GM12878 (cell line): ENCODE measurements around the gene CRB2. TPM values are rescaled to one million over a fixed set of nuclear protein-coding genes. Genes with fewer than 3 reads are reported as not detected.
A peak's percentile ranks its signal among the peaks of the same experiment; 100 is the strongest.

Experiments used
- BRCA1 ChIP-seq: IDR thresholded peaks from 2 replicates; pipeline ENCODE4 v1.6.1; 2011; ENCODE audit warnings: low read depth, low read length, improper control_type of control experiment
- CREB1 ChIP-seq: IDR thresholded peaks from 2 replicates; pipeline ENCODE4 v1.6.1; 2012; ENCODE audit warnings: low read depth, mild to moderate bottlenecking, inconsistent platforms
- CREM ChIP-seq: IDR thresholded peaks from 2 replicates; pipeline ENCODE4 v1.6.1; 2014; ENCODE audit warnings: antibody characterized with exemption, low read depth
- HDAC2 ChIP-seq: fragments of 200-600 bp; sonication (generic); IDR thresholded peaks from 2 replicates; pipeline ENCODE4 v1.6.1; 2017
- KLF5 ChIP-seq: fragments of 450-650 bp; IDR thresholded peaks from 2 replicates; pipeline ENCODE4 v1.6.1; 2014; ENCODE audit warnings: mild to moderate bottlenecking; ENCODE audit not compliant: partially characterized antibody
- LARP7 ChIP-seq: fragments of 450-650 bp; IDR thresholded peaks from 2 replicates; pipeline ENCODE4 v1.6.1; 2017; ENCODE audit warnings: mild to moderate bottlenecking
- MEF2A ChIP-seq: IDR thresholded peaks from 2 replicates; pipeline ENCODE4 v1.6.1; 2011; ENCODE audit warnings: low read depth, mild to moderate bottlenecking, low read length, moderate library complexity; ENCODE audit not compliant: insufficient read depth
- MYB ChIP-seq: fragments of 150-350 bp; IDR thresholded peaks from 2 replicates; pipeline ENCODE4 v1.6.1; 2014; ENCODE audit warnings: mild to moderate bottlenecking, low read depth, low read length, borderline replicate concordance
- NBN ChIP-seq: fragments of 450-650 bp; IDR thresholded peaks from 2 replicates; pipeline ENCODE4 v1.6.1; 2016
- NFIC ChIP-seq: IDR thresholded peaks from 2 replicates; pipeline ENCODE4 v1.6.1; 2012; ENCODE audit warnings: low read depth, mild to moderate bottlenecking, inconsistent platforms, low read length, moderate library complexity
- NFYB ChIP-seq: IDR thresholded peaks from 2 replicates; pipeline ENCODE4 v1.6.1; 2011; ENCODE audit warnings: low read depth, mild to moderate bottlenecking, low read length, improper control_type of control experiment, moderate library complexity; ENCODE audit not compliant: insufficient read depth
- RUNX3 ChIP-seq: IDR thresholded peaks from 2 replicates; pipeline ENCODE4 v1.6.1; 2012; ENCODE audit warnings: low read length, inconsistent platforms
- SMC3 ChIP-seq: IDR thresholded peaks from 2 replicates; pipeline ENCODE4 v1.6.1; 2011; ENCODE audit warnings: low read length, improper control_type of control experiment, borderline replicate concordance
- YY1 ChIP-seq: IDR thresholded peaks from 2 replicates; pipeline ENCODE4 v1.6.1; 2011; ENCODE audit warnings: low read depth, mild to moderate bottlenecking, low read length
- ZNF217 ChIP-seq: fragments of 450-650 bp; IDR thresholded peaks from 2 replicates; pipeline ENCODE4 v1.6.1; 2017; ENCODE audit warnings: antibody characterized with exemption, mild to moderate bottlenecking
- ZNF24 ChIP-seq: fragments of 450-650 bp; IDR thresholded peaks from 2 replicates; pipeline ENCODE4 v1.6.1; 2017; ENCODE audit warnings: antibody characterized with exemption, mild to moderate bottlenecking
- ZNF384 ChIP-seq: IDR thresholded peaks from 2 replicates; pipeline ENCODE4 v1.6.1; 2012; ENCODE audit warnings: low read depth, mild to moderate bottlenecking, low read length, improper control_type of control experiment, borderline replicate concordance
- polyA plus RNA-seq, 11 experiments: library from polyadenylated mRNA; depleted of rRNA in 4 of 11; unstranded in 6 of 11; stranded (reverse) in 5 of 11; fragments of >200 nt; fragmentation: Nextera tagmentation in 4 of 11; fragmentation: Illumina TruSeq in 1 of 11; extraction: Ambion mirVana in 4 of 11; extraction: Trizol in 1 of 11; gene quantifications; 1 replicate in 1 of 11; 2 replicates in 10 of 11; pipeline versions ENCODE4 v1.2.1 to v1.2.3, GENCODE V29; 2011 to 2016; ENCODE audit warnings: inconsistent platforms in 2 of 11, missing spikeins in 2 of 11, low read depth in 1 of 11
- total RNA-seq, 4 experiments: library from RNA; depleted of rRNA in 3 of 4; stranded (reverse); fragments of >200 nt in 3 of 4; fragmentation: Illumina TruSeq in 1 of 4; extraction: Trizol in 1 of 4; gene quantifications; 2 replicates each; pipeline versions ENCODE4 v1.2.1 to v1.2.3, GENCODE V29; 2013 to 2021
- TF ChIP-seq, protein P1 (sequence below): fragments of 450-650 bp; IDR thresholded peaks from 2 replicates; pipeline ENCODE4 v1.6.1; 2016; ENCODE audit warnings: mild to moderate bottlenecking, moderate library complexity, borderline replicate concordance
- TF ChIP-seq, protein P2 (sequence below): IDR thresholded peaks from 2 replicates; pipeline ENCODE4 v1.6.1; 2012; ENCODE audit warnings: improper control_type of control experiment, low read depth, low read length; ENCODE audit not compliant: insufficient replicate concordance
- TF ChIP-seq, protein P3 (sequence below): fragments of 450-650 bp; IDR thresholded peaks from 2 replicates; pipeline ENCODE4 v1.6.1; 2016; ENCODE audit warnings: mild to moderate bottlenecking
- TF ChIP-seq, protein P4 (sequence below): IDR thresholded peaks from 2 replicates; pipeline ENCODE4 v1.6.1; 2011; ENCODE audit warnings: borderline replicate concordance, low read depth, mild to moderate bottlenecking, moderate library complexity, mixed read lengths, low read length; ENCODE audit not compliant: insufficient read depth; ENCODE audit errors: extremely low read length

CRB2 gene
- total and polyA plus RNA-seq, 10 of the 15 experiments (the other 5 are each of a cell fraction or from before 2014, with no cell fraction given), result 0.01 to 0.80 (median 0.23) TPM; not detected in 3

DNA sequence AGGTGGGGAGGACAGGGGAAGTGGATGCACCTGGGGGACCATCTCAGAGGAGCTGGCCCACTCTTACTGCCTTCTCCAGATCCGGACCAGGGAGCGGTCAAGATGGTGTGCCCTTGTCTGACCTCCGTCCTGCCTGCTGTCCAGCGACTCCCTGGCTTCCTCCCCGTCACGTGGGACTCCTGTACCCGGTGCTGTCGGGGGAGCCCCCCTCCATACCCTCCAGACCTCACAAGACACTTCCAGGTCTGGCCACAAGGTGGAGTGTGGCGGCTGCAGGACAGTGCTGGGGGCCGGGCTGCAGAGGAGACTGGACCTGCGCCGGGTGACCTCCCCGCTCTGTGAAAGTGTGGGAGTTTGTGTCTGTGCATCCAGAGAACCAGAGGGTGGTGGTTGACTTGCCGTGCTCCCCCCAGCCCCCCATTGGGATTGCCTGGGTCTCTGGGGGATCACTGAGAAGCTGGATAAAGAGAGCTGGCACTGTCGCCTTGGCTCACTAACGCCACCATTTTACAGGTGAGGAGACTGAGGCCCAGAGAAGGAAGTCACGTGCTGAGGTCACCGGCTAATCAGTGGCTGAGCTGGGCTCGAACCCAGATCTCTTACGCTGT lies 1.9 kb upstream of the CRB2 start (continued):
- TF ChIP-seq, protein P1, sequence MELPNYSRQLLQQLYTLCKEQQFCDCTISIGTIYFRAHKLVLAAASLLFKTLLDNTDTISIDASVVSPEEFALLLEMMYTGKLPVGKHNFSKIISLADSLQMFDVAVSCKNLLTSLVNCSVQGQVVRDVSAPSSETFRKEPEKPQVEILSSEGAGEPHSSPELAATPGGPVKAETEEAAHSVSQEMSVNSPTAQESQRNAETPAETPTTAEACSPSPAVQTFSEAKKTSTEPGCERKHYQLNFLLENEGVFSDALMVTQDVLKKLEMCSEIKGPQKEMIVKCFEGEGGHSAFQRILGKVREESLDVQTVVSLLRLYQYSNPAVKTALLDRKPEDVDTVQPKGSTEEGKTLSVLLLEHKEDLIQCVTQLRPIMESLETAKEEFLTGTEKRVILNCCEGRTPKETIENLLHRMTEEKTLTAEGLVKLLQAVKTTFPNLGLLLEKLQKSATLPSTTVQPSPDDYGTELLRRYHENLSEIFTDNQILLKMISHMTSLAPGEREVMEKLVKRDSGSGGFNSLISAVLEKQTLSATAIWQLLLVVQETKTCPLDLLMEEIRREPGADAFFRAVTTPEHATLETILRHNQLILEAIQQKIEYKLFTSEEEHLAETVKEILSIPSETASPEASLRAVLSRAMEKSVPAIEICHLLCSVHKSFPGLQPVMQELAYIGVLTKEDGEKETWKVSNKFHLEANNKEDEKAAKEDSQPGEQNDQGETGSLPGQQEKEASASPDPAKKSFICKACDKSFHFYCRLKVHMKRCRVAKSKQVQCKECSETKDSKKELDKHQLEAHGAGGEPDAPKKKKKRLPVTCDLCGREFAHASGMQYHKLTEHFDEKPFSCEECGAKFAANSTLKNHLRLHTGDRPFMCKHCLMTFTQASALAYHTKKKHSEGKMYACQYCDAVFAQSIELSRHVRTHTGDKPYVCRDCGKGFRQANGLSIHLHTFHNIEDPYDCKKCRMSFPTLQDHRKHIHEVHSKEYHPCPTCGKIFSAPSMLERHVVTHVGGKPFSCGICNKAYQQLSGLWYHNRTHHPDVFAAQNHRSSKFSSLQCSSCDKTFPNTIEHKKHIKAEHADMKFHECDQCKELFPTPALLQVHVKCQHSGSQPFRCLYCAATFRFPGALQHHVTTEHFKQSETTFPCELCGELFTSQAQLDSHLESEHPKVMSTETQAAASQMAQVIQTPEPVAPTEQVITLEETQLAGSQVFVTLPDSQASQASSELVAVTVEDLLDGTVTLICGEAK, result no peak
- TF ChIP-seq NBN, result no peak
- no peak for TF ChIP-seq RUNX3
- no peak for TF ChIP-seq ZNF384
- TF ChIP-seq, protein P2, sequence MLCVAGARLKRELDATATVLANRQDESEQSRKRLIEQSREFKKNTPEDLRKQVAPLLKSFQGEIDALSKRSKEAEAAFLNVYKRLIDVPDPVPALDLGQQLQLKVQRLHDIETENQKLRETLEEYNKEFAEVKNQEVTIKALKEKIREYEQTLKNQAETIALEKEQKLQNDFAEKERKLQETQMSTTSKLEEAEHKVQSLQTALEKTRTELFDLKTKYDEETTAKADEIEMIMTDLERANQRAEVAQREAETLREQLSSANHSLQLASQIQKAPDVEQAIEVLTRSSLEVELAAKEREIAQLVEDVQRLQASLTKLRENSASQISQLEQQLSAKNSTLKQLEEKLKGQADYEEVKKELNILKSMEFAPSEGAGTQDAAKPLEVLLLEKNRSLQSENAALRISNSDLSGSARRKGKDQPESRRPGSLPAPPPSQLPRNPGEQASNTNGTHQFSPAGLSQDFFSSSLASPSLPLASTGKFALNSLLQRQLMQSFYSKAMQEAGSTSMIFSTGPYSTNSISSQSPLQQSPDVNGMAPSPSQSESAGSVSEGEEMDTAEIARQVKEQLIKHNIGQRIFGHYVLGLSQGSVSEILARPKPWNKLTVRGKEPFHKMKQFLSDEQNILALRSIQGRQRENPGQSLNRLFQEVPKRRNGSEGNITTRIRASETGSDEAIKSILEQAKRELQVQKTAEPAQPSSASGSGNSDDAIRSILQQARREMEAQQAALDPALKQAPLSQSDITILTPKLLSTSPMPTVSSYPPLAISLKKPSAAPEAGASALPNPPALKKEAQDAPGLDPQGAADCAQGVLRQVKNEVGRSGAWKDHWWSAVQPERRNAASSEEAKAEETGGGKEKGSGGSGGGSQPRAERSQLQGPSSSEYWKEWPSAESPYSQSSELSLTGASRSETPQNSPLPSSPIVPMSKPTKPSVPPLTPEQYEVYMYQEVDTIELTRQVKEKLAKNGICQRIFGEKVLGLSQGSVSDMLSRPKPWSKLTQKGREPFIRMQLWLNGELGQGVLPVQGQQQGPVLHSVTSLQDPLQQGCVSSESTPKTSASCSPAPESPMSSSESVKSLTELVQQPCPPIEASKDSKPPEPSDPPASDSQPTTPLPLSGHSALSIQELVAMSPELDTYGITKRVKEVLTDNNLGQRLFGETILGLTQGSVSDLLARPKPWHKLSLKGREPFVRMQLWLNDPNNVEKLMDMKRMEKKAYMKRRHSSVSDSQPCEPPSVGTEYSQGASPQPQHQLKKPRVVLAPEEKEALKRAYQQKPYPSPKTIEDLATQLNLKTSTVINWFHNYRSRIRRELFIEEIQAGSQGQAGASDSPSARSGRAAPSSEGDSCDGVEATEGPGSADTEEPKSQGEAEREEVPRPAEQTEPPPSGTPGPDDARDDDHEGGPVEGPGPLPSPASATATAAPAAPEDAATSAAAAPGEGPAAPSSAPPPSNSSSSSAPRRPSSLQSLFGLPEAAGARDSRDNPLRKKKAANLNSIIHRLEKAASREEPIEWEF, result no peak
- peak; percentile 83 for TF ChIP-seq SMC3
- no peak for TF ChIP-seq ZNF217
- TF ChIP-seq NFYB, result no peak
- TF ChIP-seq KLF5, result no peak
- TF ChIP-seq, protein P3, sequence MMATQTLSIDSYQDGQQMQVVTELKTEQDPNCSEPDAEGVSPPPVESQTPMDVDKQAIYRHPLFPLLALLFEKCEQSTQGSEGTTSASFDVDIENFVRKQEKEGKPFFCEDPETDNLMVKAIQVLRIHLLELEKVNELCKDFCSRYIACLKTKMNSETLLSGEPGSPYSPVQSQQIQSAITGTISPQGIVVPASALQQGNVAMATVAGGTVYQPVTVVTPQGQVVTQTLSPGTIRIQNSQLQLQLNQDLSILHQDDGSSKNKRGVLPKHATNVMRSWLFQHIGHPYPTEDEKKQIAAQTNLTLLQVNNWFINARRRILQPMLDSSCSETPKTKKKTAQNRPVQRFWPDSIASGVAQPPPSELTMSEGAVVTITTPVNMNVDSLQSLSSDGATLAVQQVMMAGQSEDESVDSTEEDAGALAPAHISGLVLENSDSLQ, result no peak
- TF ChIP-seq NFIC, result no peak
- no peak for TF ChIP-seq CREB1
- no peak for TF ChIP-seq CREM
- no peak for TF ChIP-seq MYB
- no peak for TF ChIP-seq MEF2A
- no peak for TF ChIP-seq BRCA1
- TF ChIP-seq HDAC2, result no peak
- TF ChIP-seq, protein P4, sequence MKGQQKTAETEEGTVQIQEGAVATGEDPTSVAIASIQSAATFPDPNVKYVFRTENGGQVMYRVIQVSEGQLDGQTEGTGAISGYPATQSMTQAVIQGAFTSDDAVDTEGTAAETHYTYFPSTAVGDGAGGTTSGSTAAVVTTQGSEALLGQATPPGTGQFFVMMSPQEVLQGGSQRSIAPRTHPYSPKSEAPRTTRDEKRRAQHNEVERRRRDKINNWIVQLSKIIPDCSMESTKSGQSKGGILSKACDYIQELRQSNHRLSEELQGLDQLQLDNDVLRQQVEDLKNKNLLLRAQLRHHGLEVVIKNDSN, result peak; percentile 74
- TF ChIP-seq YY1, result peak; percentile 38; the same call in 1 of the 2 replicates
- 0 out of 2 replicates have a peak, but pooled peaks have one; percentile 45 for TF ChIP-seq LARP7
- no peak for TF ChIP-seq ZNF24
